Keratinocyte (primary cell): Measurements from ENCODE around the gene OR5K3. TPM values are rescaled to one million over a fixed set of nuclear protein-coding genes. Genes with fewer than 3 reads are reported as not detected.

Experiments
- DNase-seq: peaks from one replicate; pipeline ENCODE4 v3.0.0-alpha.2; 2011; ENCODE audit warnings: low read depth, missing footprints, low spot score
- FAIRE-seq: peaks from 2 replicates; lab custom pipeline; 2011; peaks lifted over from hg19 to GRCh38; lab: Jason Lieb, UNC
- H2AFZ ChIP-seq: 2 replicates; pipeline ENCODE4 v1.6.0; 2012; ENCODE audit warnings: low read length, control low read depth, inconsistent platforms; ENCODE audit not compliant: control insufficient read depth
- H3K27ac ChIP-seq: 2 replicates; pipeline ENCODE4 v1.5.1; 2011; ENCODE audit warnings: low read length; ENCODE audit not compliant: control insufficient read depth, insufficient read depth
- H3K27me3 ChIP-seq: 3 replicates; pipeline ENCODE4 v1.6.0; 2011; ENCODE audit warnings: low read length; ENCODE audit not compliant: control insufficient read depth, insufficient read depth; ENCODE audit errors: extremely low read depth
- H3K36me3 ChIP-seq, 2 experiments: 2 replicates in 1 of 2; 3 replicates in 1 of 2; pipeline ENCODE4 v1.5.1; 2011; ENCODE audit warnings: low read length in 2 of 2, mild to moderate bottlenecking in 1 of 2; ENCODE audit not compliant: control insufficient read depth in 2 of 2, insufficient read depth in 2 of 2; ENCODE audit errors: extremely low read depth in 1 of 2
- H3K4me1 ChIP-seq: 3 replicates; pipeline ENCODE4 v1.5.1; 2011; ENCODE audit warnings: low read length; ENCODE audit not compliant: control insufficient read depth, insufficient read depth; ENCODE audit errors: extremely low read depth
- H3K4me2 ChIP-seq: 3 replicates; pipeline ENCODE4 v1.6.0; 2011; ENCODE audit warnings: low read depth, low read length; ENCODE audit not compliant: control insufficient read depth, insufficient read depth; ENCODE audit errors: extremely low read depth
- H3K4me3 ChIP-seq, 3 experiments: fragments of 200-600 bp in 1 of 3; sonication (generic) in 1 of 3; 2 replicates in 2 of 3; 3 replicates in 1 of 3; pipeline ENCODE4 v1.5.1; 2011 to 2016; ENCODE audit warnings: low read length in 3 of 3, mild to moderate bottlenecking in 3 of 3, control low read depth in 2 of 3, inconsistent platforms in 1 of 3, low read depth in 1 of 3, mixed read lengths in 1 of 3, mixed run types in 1 of 3, moderate library complexity in 1 of 3; ENCODE audit not compliant: control insufficient read depth in 2 of 3, insufficient read depth in 2 of 3; ENCODE audit errors: extremely low read depth in 1 of 3
- H3K79me2 ChIP-seq: 2 replicates; pipeline ENCODE4 v1.6.0; 2012; ENCODE audit warnings: low read length; ENCODE audit not compliant: control insufficient read depth, insufficient read depth
- H3K9ac ChIP-seq: 3 replicates; pipeline ENCODE4 v1.6.0; 2011; ENCODE audit warnings: low read length; ENCODE audit not compliant: control insufficient read depth, insufficient read depth; ENCODE audit errors: extremely low read depth
- H3K9me1 ChIP-seq: 3 replicates; pipeline ENCODE4 v1.6.0; 2011; ENCODE audit warnings: low read length; ENCODE audit not compliant: control insufficient read depth, insufficient read depth; ENCODE audit errors: extremely low read depth
- H3K9me3 ChIP-seq: 2 replicates; pipeline ENCODE4 v1.5.1; 2012; ENCODE audit warnings: low read depth, low read length; ENCODE audit not compliant: control insufficient read depth
- H4K20me1 ChIP-seq: 3 replicates; pipeline ENCODE4 v1.6.0; 2011; ENCODE audit warnings: low read length; ENCODE audit not compliant: control insufficient read depth, insufficient read depth; ENCODE audit errors: extremely low read depth
- CTCF ChIP-seq, 3 experiments: IDR thresholded peaks in 1 of 3; conservative IDR thresholded peaks in 1 of 3; optimal IDR thresholded peaks in 1 of 3; 2 replicates in 2 of 3; 3 replicates in 1 of 3; pipeline versions ENCODE3 to v1.5.1; 2011; ENCODE audit warnings: low read length in 3 of 3, mild to moderate bottlenecking in 3 of 3, moderate library complexity in 2 of 3, control low read depth in 1 of 3, inconsistent platforms in 1 of 3; ENCODE audit not compliant: insufficient read depth in 2 of 3; ENCODE audit errors: extremely low read depth in 1 of 3
- EZH2 ChIP-seq: IDR thresholded peaks from one replicate; pipeline ENCODE4 v1.6.1; 2012; ENCODE audit warnings: inconsistent platforms, mild to moderate bottlenecking, low read length, moderate library complexity
- dilution Hi-C: fragments of 300-500 bp; cut with MboI; formaldehyde crosslinking; loops from one replicate; pipeline ENCODE4 v1.7.0; 2020; ENCODE audit warnings: low sequenced_read_pairs; ENCODE audit not compliant: extremely low pct_ligation_motif_present
- polyA plus RNA-seq, 5 experiments: library from polyadenylated mRNA; depleted of rRNA in 3 of 5; stranded (reverse) in 3 of 5; stranded (forward) in 1 of 5; unstranded in 1 of 5; fragments of >200 nt; gene quantifications; 1 replicate in 1 of 5; 2 replicates in 3 of 5; 3 replicates in 1 of 5; pipeline versions ENCODE4 v1.2.1 to v1.2.3, GENCODE V29; 2011 to 2012; ENCODE audit warnings: missing spikeins in 2 of 5, low read depth in 1 of 5, low replicate concordance in 1 of 5

OR5K3 gene
- polyA plus RNA-seq, 1 donor (not counting 4 experiments of a cell fraction or from before 2014, with no cell fraction given) = not detected

GRCh38 chr3:98343647-98344507, 46.6 kb upstream of the OR5K3 start:
- TF ChIP-seq EZH2 (no peak), CTCF (optimal IDR thresholded peaks at IDR 0.05 in 1 of 3, IDR thresholded peaks at IDR 0.05 in 1 of 3, conservative IDR thresholded peaks at IDR 0.05 in 1 of 3; ENCODE audit: extremely low read depth in 1 of 3, insufficient read depth in 2 of 3, low read length in 3 of 3) (peak; percentile 71 to 80 (median 77))
- no peaks in the 10 kb centered on the region for H3K79me2 ChIP-seq
- H3K4me2 ChIP-seq = no peak overlapping the region
- no peaks in the 10 kb centered on the region for H3K27me3 ChIP-seq
- H3K9me3 ChIP-seq = no peaks in the 10 kb centered on the region
- no peak overlapping the region for H2AFZ ChIP-seq
- H4K20me1 ChIP-seq = no peaks in the 10 kb centered on the region
- H3K36me3 ChIP-seq = no peaks in the 10 kb centered on the region
- peaks cover 3% of the 10 kb centered on the region for H3K4me1 ChIP-seq
- FAIRE-seq (peak; percentile 85), DNase-seq (peak; percentile 21)
- H3K9me1 ChIP-seq = no peaks in the 10 kb centered on the region
- H3K9ac ChIP-seq = no peak overlapping the region
- dilution Hi-C loops = no loop called here
- no peak overlapping the region for H3K27ac ChIP-seq
- no peak overlapping the region for H3K4me3 ChIP-seq

DNA sequence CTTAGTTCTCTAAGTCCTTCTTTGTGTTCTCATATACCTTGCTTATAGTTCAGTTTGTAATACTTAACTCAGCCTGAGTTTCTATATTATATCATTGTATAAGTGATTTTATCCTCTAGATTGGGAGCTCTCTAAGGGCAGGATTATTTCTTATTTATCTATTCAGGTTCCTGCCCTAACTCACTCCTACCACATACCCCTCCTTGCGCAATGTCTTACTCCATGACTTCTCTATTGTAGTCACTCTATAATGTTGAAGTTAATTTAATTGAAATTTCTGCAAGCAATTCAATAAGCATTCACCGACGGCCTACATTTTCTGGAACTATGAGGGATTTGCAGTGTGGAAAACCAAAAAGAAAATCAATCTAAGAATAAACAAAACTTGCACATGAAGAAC, 40.4 kb upstream of the OR5K3 start:
- TF ChIP-seq CTCF (optimal IDR thresholded peaks at IDR 0.05 in 1 of 3, IDR thresholded peaks at IDR 0.05 in 1 of 3, conservative IDR thresholded peaks at IDR 0.05 in 1 of 3; ENCODE audit: extremely low read depth in 1 of 3, insufficient read depth in 2 of 3, low read length in 3 of 3) (no peak), EZH2 (no peak)
- Histone ChIP-seq H3K9me1 (no peaks in the 10 kb centered on the region), H3K4me2 (no peak overlapping the region), H3K79me2 (no peaks in the 10 kb centered on the region), H3K27ac (no peak overlapping the region), H3K27me3 (no peaks in the 10 kb centered on the region), H2AFZ (no peak overlapping the region), H3K9me3 (no peaks in the 10 kb centered on the region), H3K9ac (no peak overlapping the region), H3K36me3 (no peaks in the 10 kb centered on the region), H4K20me1 (no peaks in the 10 kb centered on the region), H3K4me1 (no peaks in the 10 kb centered on the region), H3K4me3 (no peak overlapping the region)
- DNase-seq (no peak), FAIRE-seq (no peak)
- dilution Hi-C loops = no loop called here
